Measurements from ENCODE around the gene SSR2.

The SSR2 gene

DNA sequence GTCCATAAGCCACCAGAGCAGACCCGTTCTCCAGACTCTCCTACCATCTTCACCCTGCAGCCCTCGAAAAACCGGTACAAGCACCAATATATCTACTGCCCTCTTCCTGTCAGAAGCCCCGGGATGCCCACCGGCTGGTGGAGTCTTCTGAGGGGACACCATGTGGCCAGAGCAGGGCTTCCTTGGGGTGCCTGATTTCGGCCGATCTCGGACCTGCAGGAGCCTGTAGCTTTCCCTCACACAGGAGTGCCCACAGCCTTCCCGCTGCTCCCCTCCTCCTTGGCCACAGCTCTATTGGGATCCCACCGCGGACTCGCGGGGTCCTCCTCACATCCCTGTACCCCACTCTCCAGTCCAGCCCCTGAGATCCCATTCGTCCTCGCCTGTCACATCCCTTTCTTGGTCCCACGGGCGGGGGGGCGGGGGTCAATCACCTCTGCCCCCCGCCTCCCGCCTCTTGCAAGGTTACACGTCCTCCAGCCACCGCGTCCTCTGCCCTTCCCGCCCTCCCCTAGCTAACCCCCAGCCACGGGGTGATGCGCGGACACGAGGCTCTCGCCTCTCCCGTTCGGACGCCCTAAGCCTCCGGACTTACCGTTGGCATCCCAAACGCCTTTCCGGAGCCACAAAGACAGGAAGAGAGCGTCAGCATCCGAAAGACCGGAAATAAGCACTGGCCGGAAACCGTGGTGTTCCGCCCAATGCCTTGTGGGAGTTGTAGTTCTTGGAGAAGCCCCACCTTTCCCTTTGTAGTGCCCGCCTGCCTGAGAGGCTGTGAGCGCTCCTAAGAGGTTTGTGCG, at the start of gene SSR2:
SSR2 (minus strand) TSS at position 659 of the 800 bp plus-strand sequence. CDS start 784 bp downstream, outside the sequence.
- DNase-seq = peak; percentile 93

DNA sequence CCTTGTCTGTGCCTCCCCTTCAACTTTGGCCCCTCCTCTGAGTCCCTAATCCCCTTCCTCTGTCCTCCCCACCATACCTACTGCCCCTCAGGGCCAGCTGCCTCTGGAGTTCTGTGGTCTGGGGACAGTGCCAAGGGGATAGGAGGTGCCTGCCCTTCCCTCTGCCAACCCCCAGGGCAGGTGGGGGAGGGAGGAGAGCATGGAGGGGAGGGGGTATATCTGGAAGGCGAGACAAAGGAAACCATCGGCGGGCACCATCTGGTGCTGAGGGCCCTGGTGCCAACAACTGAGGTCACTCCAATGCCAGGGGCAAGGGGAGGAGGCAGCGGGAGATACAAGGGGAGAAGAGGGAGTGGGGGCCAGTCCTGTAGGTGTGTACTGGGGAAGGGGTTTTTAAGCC, 49.8 kb upstream of the SSR2 start:
- no peak for DNase-seq

DNA sequence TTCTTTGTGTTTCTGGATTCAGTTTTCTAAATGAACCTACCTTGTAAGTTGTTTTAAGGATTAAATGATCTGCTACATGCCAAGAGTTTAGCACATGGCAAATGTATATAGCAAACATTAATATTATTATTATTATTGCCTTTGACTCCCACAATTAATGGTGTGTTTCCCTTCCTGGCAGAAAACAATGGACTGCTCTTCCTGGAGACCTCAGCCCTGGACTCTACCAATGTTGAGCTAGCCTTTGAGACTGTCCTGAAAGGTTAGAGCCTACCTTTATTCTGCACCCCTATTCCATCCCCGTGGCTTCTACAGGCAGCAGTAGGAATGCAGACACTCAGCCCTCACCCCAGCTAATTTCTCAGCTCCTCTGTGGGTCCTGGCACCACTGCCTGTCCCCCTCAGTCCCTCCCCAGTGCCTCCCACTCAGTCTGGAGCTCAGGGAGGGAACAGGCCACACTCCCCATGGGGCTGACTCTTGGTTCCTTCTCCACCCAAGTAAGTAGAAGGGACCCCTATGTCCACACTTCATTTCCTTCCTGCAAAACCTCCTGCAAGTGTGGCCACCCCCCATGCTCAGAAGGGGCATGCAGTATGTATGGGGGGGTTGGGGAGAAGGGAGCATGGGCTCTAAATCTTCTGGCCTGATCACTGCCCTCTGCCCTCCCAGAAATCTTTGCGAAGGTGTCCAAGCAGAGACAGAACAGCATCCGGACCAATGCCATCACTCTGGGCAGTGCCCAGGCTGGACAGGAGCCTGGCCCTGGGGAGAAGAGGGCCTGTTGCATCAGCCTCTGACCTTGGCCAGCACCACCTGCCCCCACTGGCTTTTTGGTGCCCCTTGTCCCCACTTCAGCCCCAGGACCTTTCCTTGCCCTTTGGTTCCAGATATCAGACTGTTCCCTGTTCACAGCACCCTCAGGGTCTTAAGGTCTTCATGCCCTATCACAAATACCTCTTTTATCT, 49.0 kb upstream of the SSR2 start:
- DNase-seq = no peak

DNA sequence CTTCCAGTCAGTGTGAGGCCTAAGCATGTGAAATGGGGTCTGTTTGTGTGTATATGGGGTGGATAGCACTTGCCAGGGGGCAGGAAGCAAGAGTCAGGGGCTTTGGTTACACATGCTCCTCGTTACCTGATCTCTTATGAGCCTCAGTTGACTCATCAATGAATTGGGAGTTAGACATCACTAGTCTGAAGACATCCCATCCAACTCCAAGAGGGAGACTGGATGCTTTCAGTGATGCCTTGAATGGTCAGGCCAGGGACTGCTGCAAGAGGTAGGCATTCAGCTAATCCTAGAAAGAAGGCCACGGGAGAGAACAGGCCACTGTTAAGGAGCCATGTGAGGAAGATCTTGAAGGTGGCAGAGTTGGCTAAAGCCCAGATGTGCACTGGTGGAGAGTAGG, 46.5 kb upstream of the SSR2 start:
- DNase-seq = no peak

DNA sequence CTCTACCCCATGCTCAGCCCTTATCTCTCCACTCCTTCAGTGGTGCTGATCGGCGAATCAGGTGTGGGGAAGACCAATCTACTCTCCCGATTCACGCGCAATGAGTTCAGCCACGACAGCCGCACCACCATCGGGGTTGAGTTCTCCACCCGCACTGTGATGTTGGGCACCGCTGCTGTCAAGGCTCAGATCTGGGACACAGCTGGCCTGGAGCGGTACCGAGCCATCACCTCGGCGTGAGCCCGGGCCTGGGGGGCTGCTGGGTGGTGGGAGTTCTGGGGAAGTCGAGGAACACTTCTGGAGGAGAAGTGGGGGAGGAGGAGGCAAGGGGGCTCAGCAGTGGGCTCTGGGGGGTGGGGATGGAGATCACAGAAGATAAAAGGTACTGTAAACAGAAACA, 45.1 kb upstream of the SSR2 start:
- no peak for DNase-seq

DNA sequence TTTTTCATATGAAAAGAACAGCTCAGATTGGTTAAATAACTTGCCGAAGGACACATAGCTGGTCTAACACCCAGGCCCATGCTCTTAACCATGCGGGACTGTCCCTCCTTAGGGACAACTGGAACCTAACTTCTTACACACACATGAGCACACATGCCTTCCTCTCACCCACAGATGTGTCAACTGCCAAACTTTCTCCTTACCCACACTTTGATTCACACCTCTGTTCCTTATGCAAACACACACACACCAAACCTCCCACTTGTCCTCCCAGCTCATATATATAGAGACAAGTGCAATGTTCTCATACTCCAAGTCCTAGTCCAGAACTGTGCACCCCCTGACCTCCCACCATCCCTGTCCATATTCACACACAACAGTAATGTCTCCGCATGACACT, 44.5 kb upstream of the SSR2 start:
- no peak for DNase-seq

DNA sequence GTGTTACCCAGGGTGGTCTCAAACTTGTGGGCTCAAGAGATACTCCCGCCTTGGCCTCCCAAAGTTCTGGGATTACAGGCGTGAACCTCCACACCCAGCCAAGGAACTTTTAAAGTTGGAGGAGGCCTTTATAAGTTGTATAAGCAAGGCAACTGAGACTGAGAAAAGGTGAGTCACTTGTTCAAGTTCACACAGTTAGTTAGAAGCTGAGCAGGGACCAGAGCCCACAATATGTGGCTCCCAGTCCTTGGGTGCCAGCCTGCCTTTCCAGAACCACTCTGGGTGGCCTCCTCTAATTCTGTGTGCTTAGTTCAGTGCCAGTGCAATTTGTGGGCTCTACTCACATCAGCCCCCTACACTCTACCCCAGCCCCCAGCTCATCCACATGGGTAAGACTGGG, 43.9 kb upstream of the SSR2 start:
- no peak for DNase-seq

DNA sequence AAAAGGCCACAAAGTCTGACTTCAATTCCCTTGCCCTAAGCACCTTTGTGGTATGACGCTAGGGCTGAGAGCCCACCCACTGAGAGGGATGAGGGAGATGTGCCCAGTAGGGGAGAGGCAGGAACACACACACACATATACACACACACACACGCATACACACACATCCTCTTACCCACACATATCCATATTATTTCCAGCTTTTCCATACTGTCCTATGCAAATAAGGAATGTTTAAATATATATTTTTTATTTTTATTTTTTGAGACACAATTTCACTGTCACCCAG, 43.2 kb upstream of the SSR2 start:
- DNase-seq = no peak

DNA sequence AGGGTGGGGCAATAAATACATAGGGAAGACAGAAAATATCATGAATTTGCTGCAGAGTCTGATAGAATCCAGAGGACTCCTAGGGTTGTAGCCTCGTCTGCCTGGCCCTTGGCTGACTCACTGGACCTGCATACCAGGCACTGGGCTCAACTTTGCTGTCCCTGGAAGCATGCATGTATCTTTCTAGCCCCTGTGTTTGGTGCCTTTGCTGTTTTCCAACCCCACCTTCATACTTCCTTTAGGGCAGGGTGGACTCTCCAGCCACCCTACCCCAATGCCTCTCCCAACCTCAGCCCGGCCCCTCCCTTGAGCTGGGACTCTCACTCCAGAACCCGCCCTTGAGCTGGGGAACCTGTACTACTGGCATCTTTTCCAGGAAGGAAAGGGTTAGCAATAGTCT, 41.4 kb upstream of the SSR2 start:
- no peak for DNase-seq

DNA sequence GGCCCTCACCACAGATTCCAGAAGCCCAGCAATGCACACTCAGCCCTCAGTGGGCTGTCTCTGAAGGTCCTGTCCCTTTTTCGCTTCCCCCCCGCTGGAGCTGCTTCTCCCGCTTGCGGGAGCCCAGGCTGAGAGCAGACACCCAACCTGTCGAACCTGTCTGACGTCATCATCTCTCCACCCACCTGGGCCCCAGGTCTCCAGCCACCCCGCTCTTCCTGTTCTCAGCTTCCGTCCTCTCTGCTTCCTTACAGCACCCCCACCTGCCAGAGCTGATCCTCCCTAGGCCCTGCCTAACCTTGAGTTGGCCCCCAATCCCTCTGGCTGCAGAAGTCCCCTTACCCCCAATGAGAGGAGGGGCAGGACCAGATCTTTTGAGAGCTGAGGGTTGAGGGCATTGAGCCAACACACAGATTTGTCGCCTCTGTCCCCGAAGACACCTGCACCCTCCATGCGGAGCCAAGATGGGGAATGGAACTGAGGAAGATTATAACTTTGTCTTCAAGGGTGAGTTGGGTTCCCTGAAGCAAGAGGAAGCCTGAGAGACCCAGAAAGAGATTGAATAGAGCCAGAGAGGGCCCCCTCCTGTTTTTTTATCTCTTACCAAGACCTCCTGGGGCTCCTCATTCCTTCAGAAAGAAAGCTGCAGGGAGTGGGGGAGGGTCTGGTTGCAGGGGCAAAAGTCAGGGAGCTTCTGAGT, 40.3 kb upstream of the SSR2 start, which contains the start of gene RAB25:
RAB25 (plus strand) TSS at position 224 of the 700 bp plus-strand sequence; CDS start at position 465, 241 bp downstream.
- peak; percentile 67 for DNase-seq

DNA sequence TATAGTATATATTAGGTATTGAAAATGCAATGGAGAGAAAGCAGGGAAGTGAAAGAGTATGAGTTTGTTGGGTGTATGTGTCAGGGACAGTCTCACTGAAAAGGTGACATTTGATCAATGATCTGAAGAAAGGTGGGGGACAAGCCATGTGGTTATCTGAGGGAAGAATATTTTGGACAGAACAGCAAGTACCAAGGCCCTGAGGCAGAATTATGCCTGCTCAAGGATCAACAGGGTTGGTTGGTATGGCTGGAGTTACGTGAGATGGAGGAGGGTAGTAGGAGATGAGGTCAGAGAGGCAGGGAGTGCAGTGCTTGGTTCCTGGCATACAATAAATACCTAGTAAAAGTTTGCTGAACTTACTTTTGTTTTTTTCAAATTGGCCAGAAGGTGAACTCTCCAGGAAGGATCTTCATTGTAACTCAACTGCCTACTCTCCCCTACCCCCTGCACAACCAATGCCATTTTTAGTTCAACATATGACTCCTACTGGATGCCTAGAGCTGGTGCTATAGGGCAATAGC, 35.6 kb upstream of the SSR2 start:
- DNase-seq = no peak

DNA sequence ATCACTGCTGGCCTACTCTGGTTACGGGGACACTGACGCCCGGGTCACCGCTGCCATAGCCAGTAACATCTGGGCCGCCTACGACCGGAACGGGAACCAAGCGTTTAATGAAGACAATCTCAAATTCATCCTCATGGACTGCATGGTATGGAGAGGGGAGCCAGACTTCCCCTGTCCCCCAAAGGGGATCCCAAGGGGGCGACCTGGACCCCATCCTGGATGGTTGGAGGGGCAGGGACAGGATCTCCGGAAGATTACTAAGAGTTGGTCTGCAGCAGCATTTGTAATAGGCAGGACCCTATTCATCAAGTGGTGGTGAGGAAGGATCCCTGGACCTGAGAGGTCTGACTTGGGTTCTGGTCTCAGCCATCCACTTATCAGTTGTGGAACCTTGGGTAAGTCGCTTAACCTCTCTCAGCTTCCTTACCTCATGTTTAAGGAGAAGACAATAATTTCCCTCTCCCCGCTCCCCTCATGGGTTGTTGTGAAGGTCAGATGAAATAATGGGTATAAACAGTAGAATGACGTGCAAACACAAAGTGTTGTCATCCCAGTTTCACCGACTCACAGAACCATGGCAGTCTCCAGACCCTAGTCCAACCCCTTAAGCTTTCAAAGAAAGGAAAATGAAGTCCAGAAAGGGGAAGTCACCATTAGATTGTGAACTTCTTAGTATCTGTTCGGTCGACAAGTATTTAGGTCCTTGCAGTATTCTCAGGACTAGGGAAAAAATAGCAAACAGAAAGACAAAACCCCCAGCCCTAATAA, 34.7 kb upstream of the SSR2 start:
- no peak for DNase-seq

DNA sequence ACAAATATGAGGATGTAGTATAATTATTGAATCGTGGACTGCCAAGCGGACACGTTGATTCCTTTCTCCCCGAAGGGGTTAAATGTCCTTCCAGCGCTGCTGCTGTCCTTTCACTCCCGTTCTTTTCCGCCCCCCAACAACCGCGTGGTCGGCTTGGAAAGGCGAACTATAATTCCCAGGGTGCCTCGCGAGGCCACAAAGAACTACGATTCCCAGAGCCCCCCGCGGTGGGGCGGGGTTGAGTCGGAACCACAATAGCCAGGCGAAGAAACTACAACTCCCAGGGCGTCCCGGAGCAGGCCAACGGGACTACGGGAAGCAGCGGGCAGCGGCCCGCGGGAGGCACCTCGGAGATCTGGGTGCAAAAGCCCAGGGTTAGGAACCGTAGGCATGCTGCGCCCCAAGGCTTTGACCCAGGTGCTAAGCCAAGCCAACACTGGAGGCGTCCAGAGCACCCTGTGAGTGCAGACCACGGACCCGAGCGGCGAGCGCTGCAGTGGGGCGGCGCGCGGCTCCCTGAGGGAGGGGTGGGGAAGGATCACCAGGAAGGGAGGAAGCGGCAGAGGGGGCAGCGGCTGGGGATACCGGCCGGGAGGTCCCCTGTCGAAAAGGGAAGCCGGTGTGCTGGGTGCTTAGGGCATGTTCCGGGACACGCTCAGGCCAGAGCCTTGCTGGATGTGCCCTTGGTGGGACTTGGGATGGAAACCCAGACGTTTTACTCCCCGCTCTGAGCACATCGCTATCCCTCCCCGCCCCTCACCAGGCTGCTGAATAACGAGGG, 33.9 kb upstream of the SSR2 start, which contains the start of gene LAMTOR2:
LAMTOR2 (plus strand) TSS at position 283 of the 781 bp plus-strand sequence; CDS start at position 391, 108 bp downstream.
- DNase-seq = peak; percentile 96

DNA sequence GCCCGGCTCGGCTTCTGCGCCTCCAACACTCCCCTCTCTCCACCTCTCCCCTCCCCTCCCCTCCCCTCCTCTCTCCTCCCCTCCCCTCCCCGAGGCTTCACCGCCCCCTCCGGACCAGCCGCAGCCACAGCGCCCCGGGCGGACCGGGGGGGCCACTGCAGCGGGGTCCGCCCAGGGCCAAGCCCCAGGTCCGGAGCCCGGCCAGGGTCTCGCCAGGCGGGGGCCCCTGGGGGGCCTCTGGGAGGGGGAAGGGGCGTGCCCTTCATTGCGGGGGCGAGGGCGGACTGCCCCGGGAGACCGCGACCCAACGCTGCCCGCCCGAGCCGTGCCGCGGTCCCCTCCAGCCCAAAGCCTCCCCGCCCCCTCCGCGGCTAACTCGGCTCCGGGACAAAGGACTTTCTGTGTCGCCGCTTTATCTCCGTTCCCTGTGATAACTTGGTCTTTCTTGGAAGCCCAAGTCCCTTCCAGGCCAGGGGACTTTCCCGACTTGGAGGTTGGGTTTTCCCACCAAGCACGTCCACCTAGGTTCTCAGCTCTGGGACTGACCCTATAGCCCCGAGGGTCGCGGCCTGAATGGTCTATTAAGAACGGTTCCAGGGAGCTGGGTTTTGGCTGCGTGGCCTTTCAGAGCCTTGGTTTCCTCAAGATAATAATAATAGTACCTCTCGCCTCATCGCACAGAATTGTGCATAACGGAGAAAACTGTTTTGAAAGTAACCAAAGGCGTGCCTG, 33.2 kb upstream of the SSR2 start, which contains the start of gene UBQLN4:
UBQLN4 (minus strand) TSS at position 31 of the 732 bp plus-strand sequence. CDS start 97 bp downstream, outside the sequence.
- DNase-seq = peak; percentile 76

DNA sequence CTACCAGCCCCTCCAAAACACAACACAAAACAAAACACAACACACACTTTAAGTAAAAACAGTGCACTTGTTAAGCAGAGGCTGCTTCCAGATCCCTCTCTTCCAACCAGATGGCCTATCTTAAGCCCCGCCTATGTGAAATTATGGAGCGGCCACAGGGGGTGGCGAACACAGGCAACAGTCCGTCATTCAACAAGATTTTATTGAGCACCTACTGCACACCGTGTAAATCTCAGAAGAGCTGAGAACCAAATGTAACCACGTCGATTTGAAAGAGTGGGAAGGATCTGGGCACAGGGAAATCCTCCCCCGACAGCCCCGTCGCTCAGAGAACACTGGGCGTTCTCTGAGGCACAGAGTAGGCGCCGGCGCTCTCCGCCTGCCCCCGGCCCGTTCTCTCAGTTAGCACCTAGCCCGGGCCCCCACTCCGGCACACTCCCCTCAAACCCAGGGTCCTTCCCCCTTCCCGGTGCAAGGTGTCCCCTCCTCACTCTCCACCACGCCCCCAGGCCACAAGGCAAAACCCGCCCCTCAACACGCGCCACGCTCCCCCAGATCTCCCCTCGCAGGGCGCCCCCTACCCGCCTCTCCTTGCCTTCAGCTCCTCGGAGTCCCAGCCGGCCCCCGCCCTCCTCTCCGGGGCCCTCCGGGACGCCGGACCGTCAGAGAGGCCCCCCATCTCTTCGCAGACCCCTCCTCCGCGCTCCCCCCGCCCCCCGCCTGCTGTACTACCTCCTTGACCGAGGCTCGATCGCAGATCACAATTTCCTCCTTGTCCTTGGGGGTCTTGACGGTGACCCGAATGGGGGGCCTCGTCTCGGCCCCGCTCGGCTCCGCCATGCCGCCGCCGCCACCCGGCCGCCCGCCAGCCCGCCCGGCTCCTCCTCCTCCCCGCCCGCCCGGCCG, 32.4 kb upstream of the SSR2 start:
- no peak for DNase-seq

DNA sequence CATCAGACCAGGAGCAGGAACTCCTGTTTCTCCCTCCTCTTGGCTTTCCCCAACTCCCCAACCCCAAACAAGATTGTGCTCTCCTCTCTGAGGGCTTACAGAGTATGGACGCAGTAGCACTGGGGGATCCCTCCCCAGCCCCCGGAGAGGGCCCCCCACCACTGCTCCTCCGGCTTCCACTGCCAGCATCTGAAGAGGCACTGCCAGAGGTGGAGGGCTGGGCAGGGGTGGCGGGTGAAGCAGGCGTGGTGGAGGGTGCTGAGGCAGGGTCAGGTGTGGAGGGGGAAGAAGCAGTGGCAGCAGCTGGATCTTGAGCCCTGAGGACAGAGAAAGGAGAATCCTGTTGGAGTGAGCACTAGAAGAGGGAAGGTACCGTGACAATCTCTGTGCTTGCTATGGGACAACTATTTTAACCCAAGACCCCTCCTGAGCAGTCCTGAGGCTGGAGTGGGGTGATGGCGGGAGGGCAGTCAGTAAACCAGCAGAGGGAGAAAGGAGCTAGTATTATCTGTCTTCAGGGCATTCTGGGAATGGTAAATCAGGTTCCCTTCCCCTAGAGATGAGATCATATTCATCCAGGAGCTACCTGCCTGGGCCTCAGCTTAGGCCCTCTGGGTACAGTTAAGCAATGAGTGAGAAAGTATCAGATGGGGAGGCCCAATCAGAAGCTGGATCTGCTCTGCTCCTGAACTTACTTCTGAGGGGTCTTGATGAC, 30.4 kb upstream of the SSR2 start:
- no peak for DNase-seq

DNA sequence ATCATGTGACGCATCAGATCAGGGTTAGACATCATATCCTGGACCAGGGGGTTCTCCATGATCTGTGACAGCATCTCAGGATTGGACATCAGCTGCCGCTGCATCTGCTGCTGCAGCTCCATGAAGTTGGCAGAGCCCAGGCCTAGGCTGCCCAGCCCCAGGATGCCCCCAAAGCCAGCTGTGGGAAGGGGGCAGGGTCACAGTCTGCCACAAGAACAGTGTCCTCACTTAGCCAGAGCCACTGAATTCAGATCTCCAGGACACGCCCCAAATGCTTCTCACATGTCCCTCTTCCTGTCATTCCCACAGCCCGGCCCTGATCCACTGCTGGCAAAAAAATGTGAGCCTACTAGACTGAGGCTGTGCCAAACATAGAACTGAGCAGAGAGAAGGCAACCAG, 29.6 kb upstream of the SSR2 start:
- no peak for DNase-seq

DNA sequence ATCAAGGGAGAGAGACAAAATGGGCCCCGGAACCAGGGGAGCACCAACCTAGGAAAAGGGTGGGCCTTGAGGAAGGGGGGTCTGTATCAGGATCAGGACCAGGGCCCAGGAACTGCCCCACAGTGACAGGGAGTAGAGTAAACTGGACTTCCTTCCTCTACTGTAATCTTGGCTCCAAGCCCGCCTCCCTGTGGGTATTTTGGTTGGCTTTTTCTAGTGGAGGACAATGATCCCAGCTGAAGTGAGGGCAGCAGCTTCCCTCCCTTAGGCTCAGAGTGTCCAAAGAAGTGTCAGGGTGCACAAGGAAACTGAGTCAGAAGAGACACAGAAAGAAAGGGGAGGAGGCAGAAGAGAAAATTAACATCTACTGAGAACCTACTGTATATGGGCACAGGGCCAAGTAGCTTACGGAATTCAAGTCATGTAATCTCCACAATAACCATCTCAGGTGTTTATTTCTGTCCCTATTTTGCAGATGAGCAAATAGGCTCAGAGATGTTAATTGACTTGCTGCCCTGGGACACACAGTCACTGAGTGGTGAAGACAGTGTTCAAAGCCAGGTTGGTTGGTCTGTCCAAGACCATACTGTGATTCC, 28.0 kb upstream of the SSR2 start:
- DNase-seq = no peak
